ENCODE measurements around the gene CENPL. TPM values are rescaled to one million over a fixed set of nuclear protein-coding genes. Genes with fewer than 3 reads are reported as not detected.

CENPL gene
- total and polyA plus RNA-seq, 9 of the 15 experiments (the other 6 are each of a cell fraction or from before 2014, with no cell fraction given): 33.0 to 52.7 (median 39.7) TPM

DNA sequence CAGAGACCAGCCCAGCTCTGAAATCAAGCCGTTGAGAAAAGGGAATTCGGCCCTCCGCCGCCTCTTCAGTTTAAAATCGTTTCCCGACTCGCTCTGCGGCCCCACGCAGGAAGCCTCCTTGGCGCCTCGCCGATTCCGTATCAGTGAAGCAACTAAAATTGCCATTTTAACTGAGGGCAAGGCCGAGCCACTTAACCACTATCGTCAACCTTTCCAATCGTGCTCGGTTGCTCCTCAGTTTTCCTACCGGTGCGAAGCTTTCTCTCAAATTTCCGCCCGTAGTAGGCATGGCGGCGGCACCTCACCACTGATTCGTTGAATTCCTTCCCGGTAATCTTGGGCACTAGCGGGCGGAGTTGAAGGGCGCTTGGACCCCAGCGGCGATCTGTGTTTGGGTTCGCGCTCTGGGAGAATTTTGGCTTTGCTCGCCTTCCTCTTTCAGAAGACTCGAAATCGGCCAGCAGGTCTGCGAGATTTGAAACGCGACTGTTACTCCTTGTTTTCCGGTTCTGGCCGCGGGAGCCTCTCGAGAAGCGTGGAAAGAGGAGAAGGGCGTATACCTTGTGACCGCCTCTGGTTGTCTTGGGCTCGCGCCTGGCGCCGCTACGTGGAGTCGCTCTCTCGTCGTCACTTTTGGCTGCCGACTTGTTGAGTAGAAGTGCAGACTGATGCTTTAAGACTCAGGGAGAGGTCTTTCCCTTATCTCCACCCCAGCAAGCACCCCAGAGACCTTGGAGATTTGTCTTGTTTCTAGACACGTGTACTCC, at the start of gene CENPL, which contains the start of gene DARS2 (continued):
- TF ChIP-seq, protein P1, sequence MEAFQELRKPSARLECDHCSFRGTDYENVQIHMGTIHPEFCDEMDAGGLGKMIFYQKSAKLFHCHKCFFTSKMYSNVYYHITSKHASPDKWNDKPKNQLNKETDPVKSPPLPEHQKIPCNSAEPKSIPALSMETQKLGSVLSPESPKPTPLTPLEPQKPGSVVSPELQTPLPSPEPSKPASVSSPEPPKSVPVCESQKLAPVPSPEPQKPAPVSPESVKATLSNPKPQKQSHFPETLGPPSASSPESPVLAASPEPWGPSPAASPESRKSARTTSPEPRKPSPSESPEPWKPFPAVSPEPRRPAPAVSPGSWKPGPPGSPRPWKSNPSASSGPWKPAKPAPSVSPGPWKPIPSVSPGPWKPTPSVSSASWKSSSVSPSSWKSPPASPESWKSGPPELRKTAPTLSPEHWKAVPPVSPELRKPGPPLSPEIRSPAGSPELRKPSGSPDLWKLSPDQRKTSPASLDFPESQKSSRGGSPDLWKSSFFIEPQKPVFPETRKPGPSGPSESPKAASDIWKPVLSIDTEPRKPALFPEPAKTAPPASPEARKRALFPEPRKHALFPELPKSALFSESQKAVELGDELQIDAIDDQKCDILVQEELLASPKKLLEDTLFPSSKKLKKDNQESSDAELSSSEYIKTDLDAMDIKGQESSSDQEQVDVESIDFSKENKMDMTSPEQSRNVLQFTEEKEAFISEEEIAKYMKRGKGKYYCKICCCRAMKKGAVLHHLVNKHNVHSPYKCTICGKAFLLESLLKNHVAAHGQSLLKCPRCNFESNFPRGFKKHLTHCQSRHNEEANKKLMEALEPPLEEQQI (IDR thresholded peaks at IDR 0.05): peak; percentile 93
- TF ChIP-seq, protein P2, sequence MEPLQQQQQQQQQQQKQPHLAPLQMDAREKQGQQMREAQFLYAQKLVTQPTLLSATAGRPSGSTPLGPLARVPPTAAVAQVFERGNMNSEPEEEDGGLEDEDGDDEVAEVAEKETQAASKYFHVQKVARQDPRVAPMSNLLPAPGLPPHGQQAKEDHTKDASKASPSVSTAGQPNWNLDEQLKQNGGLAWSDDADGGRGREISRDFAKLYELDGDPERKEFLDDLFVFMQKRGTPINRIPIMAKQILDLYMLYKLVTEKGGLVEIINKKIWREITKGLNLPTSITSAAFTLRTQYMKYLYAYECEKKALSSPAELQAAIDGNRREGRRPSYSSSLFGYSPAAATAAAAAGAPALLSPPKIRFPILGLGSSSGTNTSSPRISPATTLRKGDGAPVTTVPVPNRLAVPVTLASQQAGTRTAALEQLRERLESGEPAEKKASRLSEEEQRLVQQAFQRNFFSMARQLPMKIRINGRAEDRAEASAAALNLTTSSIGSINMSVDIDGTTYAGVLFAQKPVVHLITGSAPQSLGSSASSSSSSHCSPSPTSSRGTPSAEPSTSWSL (CRISPR knock-in tag; IDR thresholded peaks at IDR 0.05; ENCODE audit: borderline replicate concordance): no peak
- no peak for TF ChIP-seq MAFG (tag; conservative IDR thresholded peaks at IDR 0.05)
- TF ChIP-seq ZNF586 (CRISPR knock-in tag; conservative IDR thresholded peaks at IDR 0.05): no peak
- peak; percentile 93 for TF ChIP-seq NR2C1 (IDR thresholded peaks at IDR 0.05)
- peak; percentile 94 for TF ChIP-seq NR2C1 (tag; IDR thresholded peaks at IDR 0.05)
- TF ChIP-seq, protein P3, sequence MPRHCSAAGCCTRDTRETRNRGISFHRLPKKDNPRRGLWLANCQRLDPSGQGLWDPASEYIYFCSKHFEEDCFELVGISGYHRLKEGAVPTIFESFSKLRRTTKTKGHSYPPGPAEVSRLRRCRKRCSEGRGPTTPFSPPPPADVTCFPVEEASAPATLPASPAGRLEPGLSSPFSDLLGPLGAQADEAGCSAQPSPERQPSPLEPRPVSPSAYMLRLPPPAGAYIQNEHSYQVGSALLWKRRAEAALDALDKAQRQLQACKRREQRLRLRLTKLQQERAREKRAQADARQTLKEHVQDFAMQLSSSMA (CRISPR knock-in tag; IDR thresholded peaks at IDR 0.05): no peak
- TF ChIP-seq ZNF239 (CRISPR knock-in tag; IDR thresholded peaks at IDR 0.05): no peak; the same call in 1 of the 2 replicates
- TF ChIP-seq HDAC3 (IDR thresholded peaks at IDR 0.05; ENCODE audit: borderline replicate concordance, partially characterized antibody): peak; percentile 17
- TF ChIP-seq PHB2 (IDR thresholded peaks at IDR 0.05; ENCODE audit: low read depth): no peak
- TF ChIP-seq, protein P4, sequence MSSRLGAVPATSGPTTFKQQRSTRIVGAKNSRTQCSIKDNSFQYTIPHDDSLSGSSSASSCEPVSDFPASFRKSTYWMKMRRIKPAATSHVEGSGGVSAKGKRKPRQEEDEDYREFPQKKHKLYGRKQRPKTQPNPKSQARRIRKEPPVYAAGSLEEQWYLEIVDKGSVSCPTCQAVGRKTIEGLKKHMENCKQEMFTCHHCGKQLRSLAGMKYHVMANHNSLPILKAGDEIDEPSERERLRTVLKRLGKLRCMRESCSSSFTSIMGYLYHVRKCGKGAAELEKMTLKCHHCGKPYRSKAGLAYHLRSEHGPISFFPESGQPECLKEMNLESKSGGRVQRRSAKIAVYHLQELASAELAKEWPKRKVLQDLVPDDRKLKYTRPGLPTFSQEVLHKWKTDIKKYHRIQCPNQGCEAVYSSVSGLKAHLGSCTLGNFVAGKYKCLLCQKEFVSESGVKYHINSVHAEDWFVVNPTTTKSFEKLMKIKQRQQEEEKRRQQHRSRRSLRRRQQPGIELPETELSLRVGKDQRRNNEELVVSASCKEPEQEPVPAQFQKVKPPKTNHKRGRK (tag; IDR thresholded peaks at IDR 0.05): no peak
- TF ChIP-seq, protein P5, sequence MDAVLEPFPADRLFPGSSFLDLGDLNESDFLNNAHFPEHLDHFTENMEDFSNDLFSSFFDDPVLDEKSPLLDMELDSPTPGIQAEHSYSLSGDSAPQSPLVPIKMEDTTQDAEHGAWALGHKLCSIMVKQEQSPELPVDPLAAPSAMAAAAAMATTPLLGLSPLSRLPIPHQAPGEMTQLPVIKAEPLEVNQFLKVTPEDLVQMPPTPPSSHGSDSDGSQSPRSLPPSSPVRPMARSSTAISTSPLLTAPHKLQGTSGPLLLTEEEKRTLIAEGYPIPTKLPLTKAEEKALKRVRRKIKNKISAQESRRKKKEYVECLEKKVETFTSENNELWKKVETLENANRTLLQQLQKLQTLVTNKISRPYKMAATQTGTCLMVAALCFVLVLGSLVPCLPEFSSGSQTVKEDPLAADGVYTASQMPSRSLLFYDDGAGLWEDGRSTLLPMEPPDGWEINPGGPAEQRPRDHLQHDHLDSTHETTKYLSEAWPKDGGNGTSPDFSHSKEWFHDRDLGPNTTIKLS (IDR thresholded peaks at IDR 0.05; ENCODE audit: borderline replicate concordance, low read depth): peak; percentile 96
- TF ChIP-seq TCF7L2 (IDR thresholded peaks at IDR 0.05; ENCODE audit: low read depth, low read length): no peak
- peak; percentile 60 for TF ChIP-seq RBBP5 (IDR thresholded peaks at IDR 0.05; ENCODE audit: borderline replicate concordance, insufficient read depth, low read length, poor library complexity, severe bottlenecking)
- no peak for TF ChIP-seq HOXB6 (CRISPR knock-in tag; IDR thresholded peaks at IDR 0.05; ENCODE audit: borderline replicate concordance)
- peak; percentile 88 for TF ChIP-seq ATF1 (CRISPR knock-in tag; IDR thresholded peaks at IDR 0.05)
- TF ChIP-seq ATF1 (tag; IDR thresholded peaks at IDR 0.05): peak; percentile 98
- no peak for TF ChIP-seq ZNF75A (CRISPR knock-in tag; IDR thresholded peaks at IDR 0.05)
- TF ChIP-seq ARID2 (IDR thresholded peaks at IDR 0.05): no peak
- 0 out of 2 replicates have a peak, but pooled peaks have one; percentile 12 for TF ChIP-seq RHOXF2B (CRISPR knock-in tag; conservative IDR thresholded peaks at IDR 0.05)
- no peak for TF ChIP-seq THRAP3 (IDR thresholded peaks at IDR 0.05; ENCODE audit: borderline replicate concordance)
